ENCODE data around the gene STRIP2. TPM values are rescaled to one million over a fixed set of nuclear protein-coding genes. Genes with fewer than 3 reads are reported as not detected.

STRIP2 gene
- total and polyA plus RNA-seq, 2 experiments from 2014 or later, result 4.7 to 10.6 TPM

- H3K4me3 Mint-ChIP-seq, result no peak overlapping the region
- H3K9me3 Mint-ChIP-seq, result no peaks in the 10 kb centered on the region; the same call in 2 of the 3 replicates
- H3K27me3 Mint-ChIP-seq (ENCODE audit: insufficient read depth, low read depth, poor library complexity), result peaks cover 7% of the 10 kb centered on the region
- H3K27ac Mint-ChIP-seq, result no peak overlapping the region
- DNase-seq (ENCODE audit: low spot score), result no peak
- H3K4me1 Mint-ChIP-seq, result no peaks in the 10 kb centered on the region
- ATAC-seq, result peak; percentile 51; the same call in 2 of the 3 replicates
- Histone ChIP-seq H3K36me3 (ENCODE audit: insufficient read depth) (no peaks in the 10 kb centered on the region), H3F3A (replicated peaks; ENCODE audit: low read depth) (no peaks in the 10 kb centered on the region), H3K27ac (ENCODE audit: low read depth) (no peak overlapping the region), H3K4me1 (ENCODE audit: insufficient read depth) (no peaks in the 10 kb centered on the region), H3K4me3 (no peak overlapping the region), H3K9me2 (ENCODE audit: insufficient read depth) (no peaks in the 10 kb centered on the region), H3K4me2 (no peak overlapping the region), H2AFZ (no peak overlapping the region), H3K27me3 (ENCODE audit: insufficient read depth) (no peaks in the 10 kb centered on the region), H3K79me2 (replicated peaks; ENCODE audit: insufficient read depth) (no peaks in the 10 kb centered on the region), H4K20me1 (replicated peaks; ENCODE audit: insufficient read depth) (no peaks in the 10 kb centered on the region)
- no peaks in the 10 kb centered on the region for H3K36me3 Mint-ChIP-seq (ENCODE audit: low read depth)
- TF ChIP-seq REST (IDR thresholded peaks at IDR 0.05; ENCODE audit: unreplicated experiment), result no peak
- peak; percentile 36 to 43 for TF ChIP-seq CTCF (conservative IDR thresholded peaks at IDR 0.05; ENCODE audit: low read depth in 2 of 2)
Observed at GRCh38 chr7:129493555-129493954, 59.3 kb downstream of the STRIP2 start.

- ATAC-seq, result no peak
- no peaks in the 10 kb centered on the region for H3K79me2 ChIP-seq (replicated peaks; ENCODE audit: insufficient read depth)
- Mint-ChIP-seq H3K9me3 (no peaks in the 10 kb centered on the region; the same call in 2 of the 3 replicates), H3K36me3 (ENCODE audit: low read depth) (no peaks in the 10 kb centered on the region), H3K4me3 (no peak overlapping the region), H3K27ac (no peak overlapping the region), H3K4me1 (no peaks in the 10 kb centered on the region), H3K27me3 (ENCODE audit: insufficient read depth, low read depth, poor library complexity) (peaks cover 8% of the 10 kb centered on the region)
- no peaks in the 10 kb centered on the region for H3K9me2 ChIP-seq (ENCODE audit: insufficient read depth)
- no peak overlapping the region for H3K27ac ChIP-seq (ENCODE audit: low read depth)
- no peaks in the 10 kb centered on the region for H4K20me1 ChIP-seq (replicated peaks; ENCODE audit: insufficient read depth)
- no peaks in the 10 kb centered on the region for H3F3A ChIP-seq (replicated peaks; ENCODE audit: low read depth)
- H3K4me3 ChIP-seq, result no peak overlapping the region
- H3K4me2 ChIP-seq, result no peak overlapping the region
- H3K27me3 ChIP-seq (ENCODE audit: insufficient read depth), result no peaks in the 10 kb centered on the region
- no peak overlapping the region for H2AFZ ChIP-seq
- H3K36me3 ChIP-seq (ENCODE audit: insufficient read depth), result no peaks in the 10 kb centered on the region
- H3K4me1 ChIP-seq (ENCODE audit: insufficient read depth), result no peaks in the 10 kb centered on the region
- DNase-seq (ENCODE audit: low spot score), result no peak
- TF ChIP-seq ZNF462 (CRISPR knock-in tag; IDR thresholded peaks at IDR 0.05), result no peak
- no peak for TF ChIP-seq POLR2AphosphoS5 (IDR thresholded peaks at IDR 0.05; ENCODE audit: low read depth)
- no peak for TF ChIP-seq ZNF331 (CRISPR knock-in tag; IDR thresholded peaks at IDR 0.05; ENCODE audit: low read depth)
- TF ChIP-seq EZH2 (IDR thresholded peaks at IDR 0.05; ENCODE audit: low read depth, unreplicated experiment), result no peak
- TF ChIP-seq ZNF114 (CRISPR knock-in tag; IDR thresholded peaks at IDR 0.05), result no peak
- TF ChIP-seq CREB1 (CRISPR knock-in tag; IDR thresholded peaks at IDR 0.05; ENCODE audit: low read depth), result no peak
- TF ChIP-seq STAT1 (IDR thresholded peaks at IDR 0.05; ENCODE audit: unreplicated experiment), result no peak
- no peak for TF ChIP-seq EZH2phosphoT487 (IDR thresholded peaks at IDR 0.05; ENCODE audit: unreplicated experiment)
Observed at GRCh38 chr7:129494041-129494440, 59.8 kb downstream of the STRIP2 start.
